Measurements from ENCODE around the gene VWF.
"Not testable (repeated sequence)": the region's sequence is repeated elsewhere in the genome, so short reads cannot be mapped to it uniquely, and the experiment has no call there.

The VWF gene

GRCh38 chr12:6029401-6029800 is 95.1 kb downstream of the VWF start:
- DNase-seq, result no peak

- no peak for DNase-seq
These were observed 97.5 kb downstream of the VWF start for GRCh38 chr12:6026998-6027397.

GRCh38 chr12:6025703-6026298 is 98.7 kb downstream of the VWF start:
- DNase-seq, result not testable (repeated sequence)

GRCh38 chr12:6024066-6024465 is 100.4 kb downstream of the VWF start:
- not testable (repeated sequence) for DNase-seq

- DNase-seq, result no peak
These were observed 103.5 kb downstream of the VWF start for GRCh38 chr12:6020930-6021329.

GRCh38 chr12:6020511-6020910 is 104.0 kb downstream of the VWF start:
- not testable (repeated sequence) for DNase-seq

GRCh38 chr12:6019256-6019655 is 105.2 kb downstream of the VWF start:
- DNase-seq, result not testable (repeated sequence)

- no peak for DNase-seq
These were observed 106.2 kb downstream of the VWF start for GRCh38 chr12:6018265-6018664.

GRCh38 chr12:6016756-6017155 is 107.7 kb downstream of the VWF start:
- DNase-seq, result no peak

GRCh38 chr12:6016004-6016403 is 108.5 kb downstream of the VWF start:
- DNase-seq, result not testable (repeated sequence)

GRCh38 chr12:6015271-6015670 is 109.2 kb downstream of the VWF start:
- DNase-seq, result not testable (repeated sequence)

GRCh38 chr12:6010631-6011350 is 113.7 kb downstream of the VWF start:
- DNase-seq, result not testable (repeated sequence)

- no peak for DNase-seq
These were observed 127.2 kb downstream of the VWF start for GRCh38 chr12:5997260-5997659.

GRCh38 chr12:5996459-5996858 is 128.0 kb downstream of the VWF start:
- DNase-seq, result no peak

GRCh38 chr12:5989621-5990020 is 134.8 kb downstream of the VWF start:
- DNase-seq, result no peak

- DNase-seq, result peak; percentile 40
These were observed 135.8 kb downstream of the VWF start for GRCh38 chr12:5988659-5989116.

- DNase-seq, result no peak
These were observed 136.4 kb downstream of the VWF start for GRCh38 chr12:5988088-5988487.

- no peak for DNase-seq
These were observed 136.9 kb downstream of the VWF start for GRCh38 chr12:5987573-5987972.

- DNase-seq, result no peak
These were observed 139.0 kb downstream of the VWF start for GRCh38 chr12:5985471-5985870.

- no peak for DNase-seq
These were observed 139.6 kb downstream of the VWF start for GRCh38 chr12:5984873-5985272.

- DNase-seq, result no peak
These were observed 142.4 kb downstream of the VWF start for GRCh38 chr12:5982106-5982505.

- DNase-seq, result no peak
These were observed 146.9 kb downstream of the VWF start for GRCh38 chr12:5977556-5977955.

GRCh38 chr12:5976711-5977110 is 147.8 kb downstream of the VWF start:
- DNase-seq, result no peak

GRCh38 chr12:5976196-5976595 is 148.3 kb downstream of the VWF start:
- DNase-seq, result no peak

All from NCI-H226 (cell line).